Occipital lobe (tissue), 2 donors: Measurements from ENCODE around the gene TYW3. TPM values are rescaled to one million over a fixed set of nuclear protein-coding genes. Genes with fewer than 3 reads are reported as not detected.

Experiments
- DNase-seq: peaks from one replicate; lab custom pipeline; 2025; lab: John Stamatoyannopoulos, UW
- total RNA-seq: library from RNA; depleted of rRNA; stranded (reverse); fragments of >200 nt; gene quantifications from one replicate; pipeline ENCODE4 v1.2.3, GENCODE V29; 2014

Gene TYW3
- total RNA-seq, 1 donor from 2014 or later = 6.6 TPM

DNA sequence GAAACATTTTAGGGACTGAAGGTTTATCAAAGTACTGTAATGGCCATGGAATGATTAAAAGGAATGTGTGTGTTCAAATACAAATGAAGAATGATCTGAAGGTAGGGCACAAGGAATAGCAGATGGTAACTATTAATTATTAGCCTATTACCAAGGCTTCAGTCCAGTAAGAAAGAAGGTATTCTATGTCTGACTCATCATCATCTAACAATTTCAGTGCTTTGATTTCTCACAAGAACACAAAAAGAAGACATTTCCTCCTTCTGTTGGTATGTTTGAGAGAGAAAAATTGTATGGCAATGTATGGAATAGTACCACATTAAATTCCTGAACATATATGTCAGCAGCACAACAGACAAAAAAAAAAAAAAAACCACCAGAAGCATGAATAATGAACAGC lies 57.5 kb downstream of the TYW3 start:
- DNase-seq = no peak

DNA sequence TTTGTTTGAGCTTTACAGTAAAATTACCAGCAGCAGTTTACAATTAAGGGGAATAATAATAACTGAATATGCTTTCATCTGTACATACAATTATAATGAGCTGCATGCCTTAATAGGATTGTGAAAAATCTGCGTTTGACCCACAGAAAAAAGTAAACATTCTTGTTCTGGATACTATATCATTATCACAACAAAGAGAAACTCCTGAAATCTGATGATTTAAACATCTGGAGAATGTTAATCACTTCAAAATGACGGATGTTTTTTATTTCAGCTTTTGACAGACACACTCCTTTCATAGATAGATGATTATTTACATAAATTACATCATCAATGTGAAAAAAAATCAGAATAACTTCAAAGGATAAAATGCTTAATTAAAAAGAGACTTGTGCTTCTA lies 58.5 kb downstream of the TYW3 start:
- no peak for DNase-seq

DNA sequence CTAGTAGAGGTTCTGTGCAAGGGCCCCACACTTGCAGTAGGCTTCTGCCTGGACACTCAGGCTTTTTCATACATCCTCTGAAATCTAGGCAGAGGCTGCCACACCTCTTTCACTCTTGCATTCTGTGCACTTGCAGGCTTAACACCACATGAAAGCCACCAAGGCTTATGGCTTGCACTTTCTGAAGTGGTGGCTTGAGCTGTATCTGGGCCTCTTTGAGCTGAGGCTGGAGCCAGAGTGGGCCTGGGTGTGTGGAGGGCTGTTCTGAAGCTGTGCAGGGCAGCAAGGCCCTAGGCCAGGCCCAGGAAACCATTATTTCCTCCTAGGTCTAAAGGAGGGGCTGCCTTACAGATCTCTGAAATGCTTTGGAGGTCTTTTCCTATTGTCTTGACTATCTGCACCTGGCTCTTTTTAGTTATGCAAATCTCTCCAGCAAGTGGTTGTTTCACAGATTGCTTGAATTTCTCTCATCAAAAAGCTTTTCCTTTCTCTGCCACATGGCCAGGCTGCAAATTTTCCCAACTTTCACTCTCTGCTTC lies 66.2 kb downstream of the TYW3 start:
- no peak for DNase-seq

DNA sequence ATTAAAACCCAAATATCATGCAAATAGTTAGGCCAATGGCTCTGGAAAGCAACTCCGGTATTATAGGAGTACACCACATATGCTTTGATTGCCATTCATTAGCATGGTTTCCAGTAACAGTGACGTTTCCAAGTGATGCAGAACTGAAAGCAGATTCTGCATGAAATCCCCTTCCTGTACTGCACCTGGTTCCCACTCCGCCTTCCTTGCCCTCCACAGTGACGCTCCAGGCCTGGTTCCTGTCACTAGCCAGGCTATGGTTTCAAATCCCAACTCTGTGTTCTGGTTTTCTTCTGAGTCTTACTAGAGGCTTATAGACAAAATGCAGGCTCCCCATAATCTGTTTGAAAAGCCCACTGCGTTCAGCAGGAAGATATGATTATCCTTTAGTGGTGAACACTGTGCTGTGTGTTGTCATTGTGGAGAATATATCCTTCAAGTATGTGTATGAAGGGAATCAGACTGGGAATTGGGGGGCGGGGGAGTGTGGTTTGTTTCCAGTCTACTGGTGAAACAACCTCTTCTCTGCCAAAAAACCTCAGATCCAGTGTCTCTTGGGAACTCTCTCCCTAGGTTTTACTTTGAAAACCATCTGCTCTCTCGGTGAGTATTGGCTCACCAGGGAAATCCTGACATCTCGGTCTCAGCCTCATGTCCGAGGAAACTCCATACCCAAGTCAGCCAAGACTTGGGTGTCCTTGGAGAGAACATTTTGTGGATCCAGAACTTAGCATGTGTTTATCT lies 78.7 kb downstream of the TYW3 start:
- DNase-seq = no peak

DNA sequence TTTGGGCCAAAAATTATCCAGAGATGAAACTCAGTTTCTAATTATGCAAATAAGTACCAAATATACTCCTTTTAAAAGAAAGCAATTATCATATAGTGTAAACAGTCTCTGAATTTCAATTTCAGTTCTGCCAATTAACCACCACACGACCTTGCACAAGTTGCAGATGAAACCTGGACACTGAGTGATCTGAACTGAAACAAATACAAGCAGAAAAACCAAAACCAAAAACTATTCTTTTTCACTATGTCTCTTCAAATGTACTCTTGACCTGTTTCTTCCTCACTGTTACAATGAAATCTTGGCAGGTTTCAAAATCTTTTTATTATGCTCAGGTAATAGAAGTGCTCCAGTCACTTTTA lies 79.2 kb downstream of the TYW3 start:
- DNase-seq = no peak

Other genes starting within 250 kb of the TYW3 start
- not detected for gene LRRC53, start 220.5 kb upstream of the TYW3 start, total RNA-seq
- 16.7 TPM for gene ERICH3, start 59.4 kb upstream of the TYW3 start, total RNA-seq
- gene CRYZ, start 102 bp upstream of the TYW3 start, total RNA-seq = 6.9 TPM